MM.1S (cell line): ENCODE results near the gene EIPR1.

ENCODE experiments used
- DNase-seq: peaks from one replicate; pipeline ENCODE4 v3.0.0-alpha.2; 2015
- H2AFZ ChIP-seq: fragments of 300-600 bp; sonication (generic); 2 replicates; pipeline ENCODE4 v1.6.0; 2016; ENCODE audit warnings: antibody characterized with exemption, low read length
- H3F3A ChIP-seq: fragments of 300-600 bp; sonication (generic); 2 replicates; pipeline ENCODE4 v1.6.1; 2016; ENCODE audit warnings: mild to moderate bottlenecking, antibody characterized with exemption, low read length, moderate library complexity, mixed read lengths; ENCODE audit not compliant: insufficient read depth
- H3K27ac ChIP-seq: fragments of 300-600 bp; sonication (generic); 2 replicates; pipeline ENCODE4 v1.5.1; 2016; ENCODE audit warnings: mild to moderate bottlenecking, low read length
- H3K27me3 ChIP-seq: fragments of 300-600 bp; sonication (generic); replicated peaks from 2 replicates; pipeline ENCODE4 v1.6.0; 2016; ENCODE audit warnings: low read length; ENCODE audit not compliant: insufficient read depth
- H3K36me3 ChIP-seq: fragments of 300-600 bp; sonication (generic); replicated peaks from 2 replicates; pipeline ENCODE4 v1.6.1; 2016; ENCODE audit warnings: mild to moderate bottlenecking, low read length, mixed read lengths; ENCODE audit not compliant: insufficient read depth
- H3K4me1 ChIP-seq: fragments of 300-600 bp; sonication (generic); 2 replicates; pipeline ENCODE4 v1.6.1; 2016; ENCODE audit warnings: low read length, mixed read lengths
- H3K4me2 ChIP-seq: fragments of 300-600 bp; sonication (generic); 2 replicates; pipeline ENCODE4 v1.6.0; 2016; ENCODE audit warnings: low read depth, low read length
- H3K4me3 ChIP-seq: fragments of 300-600 bp; sonication (generic); 2 replicates; pipeline ENCODE4 v1.5.1; 2016; ENCODE audit warnings: low read length, mixed read lengths
- H3K79me2 ChIP-seq: fragments of 300-600 bp; sonication (generic); 2 replicates; pipeline ENCODE4 v1.6.1; 2016; ENCODE audit warnings: mixed run types, low read length, mixed read lengths
- H3K9ac ChIP-seq: fragments of 300-600 bp; sonication (generic); 2 replicates; pipeline ENCODE4 v1.6.1; 2016; ENCODE audit warnings: low read length, mixed read lengths
- H3K9me2 ChIP-seq: fragments of 300-600 bp; sonication (generic); replicated peaks from 2 replicates; pipeline ENCODE4 v1.6.1; 2016; ENCODE audit warnings: mild to moderate bottlenecking, low read length, mixed read lengths; ENCODE audit not compliant: insufficient read depth
- H3K9me3 ChIP-seq: fragments of 300-600 bp; sonication (generic); replicated peaks from 2 replicates; pipeline ENCODE4 v1.6.1; 2016; ENCODE audit warnings: mild to moderate bottlenecking, low read length, mixed read lengths; ENCODE audit not compliant: insufficient read depth
- H4K20me1 ChIP-seq: fragments of 300-600 bp; sonication (generic); 2 replicates; pipeline ENCODE4 v1.6.1; 2016; ENCODE audit warnings: mild to moderate bottlenecking, low read length, moderate library complexity, mixed read lengths; ENCODE audit not compliant: insufficient read depth
- CTCF ChIP-seq: fragments of 300-600 bp; sonication (generic); IDR thresholded peaks from 2 replicates; pipeline ENCODE4 v1.5.1; 2016; ENCODE audit warnings: antibody characterized with exemption, low read length, mixed read lengths
- EZH2 ChIP-seq: fragments of 300-600 bp; sonication (generic); optimal IDR thresholded peaks from 2 replicates; pipeline ENCODE3; 2017; ENCODE audit warnings: low read depth, mild to moderate bottlenecking, antibody characterized with exemption, low read length, mixed read lengths
- EZH2phosphoT487 ChIP-seq: fragments of 300-600 bp; sonication (generic); IDR thresholded peaks from 2 replicates; pipeline ENCODE4 v1.6.1; 2018; ENCODE audit warnings: antibody characterized with exemption, low read length

EIPR1 gene

DNA sequence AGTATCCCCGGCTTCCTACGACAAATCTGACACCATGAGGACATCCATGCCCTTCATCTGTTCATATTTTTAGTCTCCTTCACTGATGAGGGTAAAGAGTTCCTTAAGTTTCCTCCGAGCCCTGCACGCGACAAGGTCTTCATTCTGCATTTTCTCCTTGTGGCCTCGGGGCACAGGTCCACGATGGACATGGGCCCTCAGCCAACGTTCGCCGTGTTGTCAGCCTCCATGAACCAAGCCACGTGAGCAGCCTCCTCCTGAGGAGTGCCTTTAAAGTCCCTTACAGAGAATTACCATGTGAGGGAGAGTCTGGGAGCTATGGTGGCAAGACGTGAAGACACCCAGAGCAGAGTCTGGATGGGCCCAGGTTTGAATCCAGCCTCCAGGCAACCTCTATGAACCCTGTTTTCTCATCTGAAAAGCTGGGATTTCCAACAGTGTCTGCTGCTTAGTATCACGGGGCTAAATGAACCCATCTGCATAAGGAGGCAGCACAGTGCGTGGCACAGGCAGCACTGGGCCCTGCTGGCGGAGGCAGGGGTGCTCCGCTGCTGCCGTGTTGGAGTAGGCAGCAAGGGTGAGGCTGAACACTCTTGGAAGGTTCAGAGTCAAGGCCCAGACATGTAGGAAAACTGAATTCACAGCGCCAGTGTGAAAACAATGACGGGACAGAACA is 54.1 kb downstream of the EIPR1 start:
- H3K4me1 ChIP-seq: no peaks in the 10 kb centered on the region
- no peak overlapping the region for H3K4me3 ChIP-seq
- no peaks in the 10 kb centered on the region for H3K27me3 ChIP-seq
- H2AFZ ChIP-seq: no peak overlapping the region
- no peaks in the 10 kb centered on the region for H3K36me3 ChIP-seq
- no peak for DNase-seq
- no peaks in the 10 kb centered on the region for H3K9me3 ChIP-seq
- no peaks in the 10 kb centered on the region for H3K79me2 ChIP-seq
- H3K9ac ChIP-seq: no peak overlapping the region
- TF ChIP-seq EZH2 (no peak), CTCF (no peak), EZH2phosphoT487 (no peak)
- H3K4me2 ChIP-seq: no peak overlapping the region
- no peaks in the 10 kb centered on the region for H4K20me1 ChIP-seq
- H3K9me2 ChIP-seq: no peaks in the 10 kb centered on the region
- no peaks in the 10 kb centered on the region for H3F3A ChIP-seq
- H3K27ac ChIP-seq: no peak overlapping the region

DNA sequence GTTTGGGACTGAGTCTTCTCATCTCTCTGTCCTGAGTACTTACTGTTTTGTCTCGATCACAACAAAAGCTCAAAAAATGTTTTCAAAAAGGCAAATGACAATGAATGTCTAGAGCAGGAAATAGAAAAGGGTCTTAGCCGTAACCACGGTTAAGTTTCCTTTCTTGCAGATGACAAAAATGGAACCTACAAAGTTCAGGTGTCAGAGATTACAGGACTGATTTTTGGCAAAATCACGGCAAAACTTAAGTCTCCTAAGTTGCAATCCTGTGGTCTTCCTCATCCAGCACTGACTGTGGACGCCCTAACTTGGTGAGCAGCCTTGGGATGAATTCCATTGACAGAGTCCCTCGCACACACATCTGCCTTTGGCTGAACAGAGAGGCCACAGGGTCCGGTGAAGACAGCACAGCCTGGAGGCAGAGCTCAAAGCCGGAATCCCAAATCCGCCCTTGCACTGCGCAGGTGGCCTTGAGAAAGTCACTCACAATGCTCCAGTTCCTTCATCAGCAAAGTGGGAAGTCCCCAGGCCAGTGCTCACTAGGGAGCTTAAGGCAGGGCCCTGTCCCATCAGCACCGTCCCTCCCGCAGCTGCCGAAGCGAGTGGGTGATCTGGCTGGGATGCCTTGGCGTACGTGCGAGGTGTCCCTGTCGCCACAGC is 55.2 kb downstream of the EIPR1 start:
- H3K4me2 ChIP-seq: no peak overlapping the region
- H3F3A ChIP-seq: no peaks in the 10 kb centered on the region
- H3K9ac ChIP-seq: no peak overlapping the region
- H3K9me3 ChIP-seq: no peaks in the 10 kb centered on the region
- H2AFZ ChIP-seq: no peak overlapping the region
- no peaks in the 10 kb centered on the region for H3K27me3 ChIP-seq
- TF ChIP-seq CTCF: no peak
- no peak for TF ChIP-seq EZH2phosphoT487
- no peak for TF ChIP-seq EZH2
- no peaks in the 10 kb centered on the region for H4K20me1 ChIP-seq
- no peak overlapping the region for H3K4me3 ChIP-seq
- no peak for DNase-seq
- no peaks in the 10 kb centered on the region for H3K79me2 ChIP-seq
- no peaks in the 10 kb centered on the region for H3K36me3 ChIP-seq
- H3K9me2 ChIP-seq: no peaks in the 10 kb centered on the region
- no peak overlapping the region for H3K27ac ChIP-seq
- no peaks in the 10 kb centered on the region for H3K4me1 ChIP-seq

DNA sequence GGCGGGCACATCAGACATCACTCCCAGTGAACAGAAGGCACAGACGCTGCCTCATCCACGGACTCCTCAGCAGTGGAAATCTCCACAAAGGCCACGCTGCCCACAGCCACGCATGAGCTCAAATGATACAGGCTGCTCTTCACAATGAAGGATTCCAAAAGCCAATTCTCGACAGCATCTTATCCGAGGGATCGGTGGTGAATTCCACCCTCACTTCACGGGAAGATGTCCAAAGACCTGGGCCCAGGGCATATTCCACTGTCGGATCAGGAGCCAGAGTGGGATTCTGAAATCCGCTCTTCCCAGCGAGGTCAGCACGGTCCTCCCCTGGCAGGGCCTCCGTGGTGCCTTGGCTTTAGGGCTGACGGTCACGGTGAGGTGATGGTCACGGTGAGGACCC is 55.8 kb downstream of the EIPR1 start:
- Histone ChIP-seq H3K4me3 (no peak overlapping the region), H3K36me3 (no peaks in the 10 kb centered on the region), H3K9ac (no peak overlapping the region), H4K20me1 (no peaks in the 10 kb centered on the region), H3K4me2 (no peak overlapping the region), H3K27ac (no peak overlapping the region), H3K9me3 (no peaks in the 10 kb centered on the region), H3K4me1 (no peaks in the 10 kb centered on the region), H2AFZ (no peak overlapping the region), H3K79me2 (no peaks in the 10 kb centered on the region; the same call in 1 of the 2 replicates), H3F3A (no peaks in the 10 kb centered on the region), H3K9me2 (no peaks in the 10 kb centered on the region), H3K27me3 (no peaks in the 10 kb centered on the region)
- no peak for TF ChIP-seq EZH2
- TF ChIP-seq CTCF: no peak
- no peak for TF ChIP-seq EZH2phosphoT487
- DNase-seq: no peak
